Measurements from ENCODE around the gene CELA3B.
"Not testable (repeated sequence)": the region's sequence is repeated elsewhere in the genome, so short reads cannot be mapped to it uniquely, and the experiment has no call there.

CELA3B gene

GRCh38 chr1:21963477-21964217 is 13.2 kb upstream of the CELA3B start:
- Histone ChIP-seq H3K9ac (ENCODE audit: low read length) (no peak overlapping the region), H3K79me2 (ENCODE audit: low read length) (no peaks in the 10 kb centered on the region), H3K9me2 (replicated peaks; ENCODE audit: insufficient read depth, low read length) (no peaks in the 10 kb centered on the region), H3K27me3 (replicated peaks; ENCODE audit: insufficient read depth, low read length) (no peaks in the 10 kb centered on the region), H3K4me3 (ENCODE audit: low read length) (no peak overlapping the region), H4K20me1 (ENCODE audit: insufficient read depth, low read length) (no peaks in the 10 kb centered on the region), H3K36me3 (replicated peaks; ENCODE audit: insufficient read depth, low read length) (no peaks in the 10 kb centered on the region), H2AFZ (ENCODE audit: low read length) (no peak overlapping the region), H3K4me1 (ENCODE audit: low read length) (no peaks in the 10 kb centered on the region), H3F3A (ENCODE audit: insufficient read depth, low read length) (no peaks in the 10 kb centered on the region), H3K27ac (ENCODE audit: low read length) (no peak overlapping the region), H3K9me3 (replicated peaks; ENCODE audit: insufficient read depth, low read length) (no peaks in the 10 kb centered on the region), H3K4me2 (ENCODE audit: low read depth, low read length) (no peak overlapping the region)
- no peak for TF ChIP-seq EZH2phosphoT487 (IDR thresholded peaks at IDR 0.05; ENCODE audit: low read length)
- TF ChIP-seq CTCF (IDR thresholded peaks at IDR 0.05; ENCODE audit: low read length): peak; percentile 88
- no peak for TF ChIP-seq EZH2 (optimal IDR thresholded peaks at IDR 0.05; ENCODE audit: low read depth, low read length)
- DNase-seq: peak; percentile 75

- H3K9me2 ChIP-seq (replicated peaks; ENCODE audit: insufficient read depth, low read length): no peaks in the 10 kb centered on the region
- H3K4me1 ChIP-seq (ENCODE audit: low read length): no peaks in the 10 kb centered on the region
- H3F3A ChIP-seq (ENCODE audit: insufficient read depth, low read length): no peaks in the 10 kb centered on the region
- no peak overlapping the region for H3K4me3 ChIP-seq (ENCODE audit: low read length)
- H3K36me3 ChIP-seq (replicated peaks; ENCODE audit: insufficient read depth, low read length): no peaks in the 10 kb centered on the region
- DNase-seq: no peak
- H3K9ac ChIP-seq (ENCODE audit: low read length): no peak overlapping the region
- no peak for TF ChIP-seq EZH2 (optimal IDR thresholded peaks at IDR 0.05; ENCODE audit: low read depth, low read length)
- TF ChIP-seq EZH2phosphoT487 (IDR thresholded peaks at IDR 0.05; ENCODE audit: low read length): no peak
- no peak for TF ChIP-seq CTCF (IDR thresholded peaks at IDR 0.05; ENCODE audit: low read length)
- H3K9me3 ChIP-seq (replicated peaks; ENCODE audit: insufficient read depth, low read length): no peaks in the 10 kb centered on the region
- H3K4me2 ChIP-seq (ENCODE audit: low read depth, low read length): no peak overlapping the region
- H4K20me1 ChIP-seq (ENCODE audit: insufficient read depth, low read length): no peaks in the 10 kb centered on the region
- H3K79me2 ChIP-seq (ENCODE audit: low read length): no peaks in the 10 kb centered on the region
- no peaks in the 10 kb centered on the region for H3K27me3 ChIP-seq (replicated peaks; ENCODE audit: insufficient read depth, low read length)
- no peak overlapping the region for H2AFZ ChIP-seq (ENCODE audit: low read length)
- no peak overlapping the region for H3K27ac ChIP-seq (ENCODE audit: low read length)
These were observed 10.4 kb upstream of the CELA3B start for GRCh38 chr1:21966247-21967000.

GRCh38 chr1:21967216-21967615 is 9.6 kb upstream of the CELA3B start:
- H3F3A ChIP-seq (ENCODE audit: insufficient read depth, low read length); DNase-seq; H3K4me3 ChIP-seq (ENCODE audit: low read length): not testable (repeated sequence)

GRCh38 chr1:21969066-21969465 is 7.8 kb upstream of the CELA3B start:
- not testable (repeated sequence) for H3K4me1 ChIP-seq (ENCODE audit: low read length); H2AFZ ChIP-seq (ENCODE audit: low read length); H3K36me3 ChIP-seq (replicated peaks; ENCODE audit: insufficient read depth, low read length); H4K20me1 ChIP-seq (ENCODE audit: insufficient read depth, low read length); DNase-seq; H3K27ac ChIP-seq (ENCODE audit: low read length); H3K4me2 ChIP-seq (ENCODE audit: low read depth, low read length); H3K79me2 ChIP-seq (ENCODE audit: low read length); H3K27me3 ChIP-seq (replicated peaks; ENCODE audit: insufficient read depth, low read length); H3K4me3 ChIP-seq (ENCODE audit: low read length); H3F3A ChIP-seq (ENCODE audit: insufficient read depth, low read length); H3K9ac ChIP-seq (ENCODE audit: low read length); H3K9me3 ChIP-seq (replicated peaks; ENCODE audit: insufficient read depth, low read length); H3K9me2 ChIP-seq (replicated peaks; ENCODE audit: insufficient read depth, low read length)

More at GRCh38 chr1:21967216-21967615, 9.6 kb upstream of the CELA3B start:
- not testable (repeated sequence) for H3K4me1 ChIP-seq (ENCODE audit: low read length); H4K20me1 ChIP-seq (ENCODE audit: insufficient read depth, low read length); H2AFZ ChIP-seq (ENCODE audit: low read length); H3K9ac ChIP-seq (ENCODE audit: low read length); H3K9me2 ChIP-seq (replicated peaks; ENCODE audit: insufficient read depth, low read length); H3K27ac ChIP-seq (ENCODE audit: low read length); H3K36me3 ChIP-seq (replicated peaks; ENCODE audit: insufficient read depth, low read length); H3K27me3 ChIP-seq (replicated peaks; ENCODE audit: insufficient read depth, low read length); H3K79me2 ChIP-seq (ENCODE audit: low read length); H3K4me2 ChIP-seq (ENCODE audit: low read depth, low read length); H3K9me3 ChIP-seq (replicated peaks; ENCODE audit: insufficient read depth, low read length)

- H4K20me1 ChIP-seq (ENCODE audit: insufficient read depth, low read length); DNase-seq; H3K9me2 ChIP-seq (replicated peaks; ENCODE audit: insufficient read depth, low read length): not testable (repeated sequence)
These were observed 6.3 kb upstream of the CELA3B start for GRCh38 chr1:21970523-21970922.

GRCh38 chr1:21972973-21973441 is 3.8 kb upstream of the CELA3B start:
- not testable (repeated sequence) for H3K9ac ChIP-seq (ENCODE audit: low read length); H3K27ac ChIP-seq (ENCODE audit: low read length); H4K20me1 ChIP-seq (ENCODE audit: insufficient read depth, low read length); DNase-seq; H3K4me1 ChIP-seq (ENCODE audit: low read length); H3K79me2 ChIP-seq (ENCODE audit: low read length); H3K4me2 ChIP-seq (ENCODE audit: low read depth, low read length); H3K4me3 ChIP-seq (ENCODE audit: low read length); H3K36me3 ChIP-seq (replicated peaks; ENCODE audit: insufficient read depth, low read length); H2AFZ ChIP-seq (ENCODE audit: low read length); H3K27me3 ChIP-seq (replicated peaks; ENCODE audit: insufficient read depth, low read length); H3K9me2 ChIP-seq (replicated peaks; ENCODE audit: insufficient read depth, low read length); H3K9me3 ChIP-seq (replicated peaks; ENCODE audit: insufficient read depth, low read length); H3F3A ChIP-seq (ENCODE audit: insufficient read depth, low read length)

More at GRCh38 chr1:21970523-21970922, 6.3 kb upstream of the CELA3B start:
- H3K79me2 ChIP-seq (ENCODE audit: low read length); H3F3A ChIP-seq (ENCODE audit: insufficient read depth, low read length); H3K9ac ChIP-seq (ENCODE audit: low read length); H3K4me2 ChIP-seq (ENCODE audit: low read depth, low read length); H3K27ac ChIP-seq (ENCODE audit: low read length); H2AFZ ChIP-seq (ENCODE audit: low read length); H3K36me3 ChIP-seq (replicated peaks; ENCODE audit: insufficient read depth, low read length); H3K9me3 ChIP-seq (replicated peaks; ENCODE audit: insufficient read depth, low read length); H3K4me3 ChIP-seq (ENCODE audit: low read length); H3K4me1 ChIP-seq (ENCODE audit: low read length); H3K27me3 ChIP-seq (replicated peaks; ENCODE audit: insufficient read depth, low read length): not testable (repeated sequence)
